Loucy (cell line): ENCODE results near the gene GAPDHS.

ENCODE experiments used
- H2AFZ ChIP-seq: fragments of 200-600 bp; sonication (generic); 2 replicates; pipeline ENCODE4 v1.6.0; 2016; ENCODE audit warnings: antibody characterized with exemption, mild to moderate bottlenecking, low read length, moderate library complexity
- H3F3A ChIP-seq: fragments of 200-600 bp; 2 replicates; pipeline ENCODE4 v1.6.0; 2016; ENCODE audit warnings: antibody characterized with exemption, low read depth, mild to moderate bottlenecking
- H3K27me3 ChIP-seq: fragments of 200-600 bp; sonication (generic); 2 replicates; pipeline ENCODE4 v1.6.1; 2014; ENCODE audit warnings: low read length, mild to moderate bottlenecking; ENCODE audit not compliant: insufficient read depth, poor library complexity, severe bottlenecking
- H3K36me3 ChIP-seq: fragments of 200-600 bp; sonication (generic); 2 replicates; pipeline ENCODE4 v1.6.1; 2016; ENCODE audit warnings: low read length; ENCODE audit not compliant: insufficient read depth
- H3K4me1 ChIP-seq: fragments of 200-600 bp; sonication (generic); 2 replicates; pipeline ENCODE4 v1.5.1; 2014; ENCODE audit warnings: low read length, mild to moderate bottlenecking; ENCODE audit not compliant: insufficient read depth, poor library complexity, severe bottlenecking
- H3K4me2 ChIP-seq: fragments of 200-600 bp; sonication (generic); 2 replicates; pipeline ENCODE4 v1.6.0; 2014; ENCODE audit warnings: antibody characterized with exemption, low read length, low read depth, mild to moderate bottlenecking; ENCODE audit not compliant: poor library complexity, severe bottlenecking
- H3K4me3 ChIP-seq: fragments of 200-600 bp; sonication (generic); 2 replicates; pipeline ENCODE4 v1.5.1; 2014; ENCODE audit warnings: low read length, mild to moderate bottlenecking, mixed read lengths; ENCODE audit not compliant: poor library complexity, severe bottlenecking
- H3K79me2 ChIP-seq: fragments of 200-600 bp; sonication (generic); 2 replicates; pipeline ENCODE4 v1.6.1; 2014; ENCODE audit warnings: low read length; ENCODE audit not compliant: insufficient read depth
- H3K9ac ChIP-seq: fragments of 200-600 bp; sonication (generic); 2 replicates; pipeline ENCODE4 v1.6.0; 2014; ENCODE audit warnings: mild to moderate bottlenecking, low read depth, low read length, moderate library complexity; ENCODE audit not compliant: poor library complexity, severe bottlenecking
- H3K9me2 ChIP-seq: fragments of 200-600 bp; sonication (generic); replicated peaks from 2 replicates; pipeline ENCODE4 v1.6.1; 2016; ENCODE audit warnings: low read depth, low read length, mixed read lengths
- H3K9me3 ChIP-seq: fragments of 200-600 bp; sonication (generic); 2 replicates; pipeline ENCODE4 v1.6.1; 2014; ENCODE audit warnings: mild to moderate bottlenecking, antibody characterized with exemption, low read length, low read depth; ENCODE audit not compliant: insufficient read depth
- H4K20me1 ChIP-seq: fragments of 200-600 bp; sonication (generic); 2 replicates; pipeline ENCODE4 v1.6.0; 2014; ENCODE audit warnings: antibody characterized with exemption, low read length, mild to moderate bottlenecking; ENCODE audit not compliant: insufficient read depth, poor library complexity, severe bottlenecking
- EZH2phosphoT487 ChIP-seq: fragments of 200-600 bp; IDR thresholded peaks from 2 replicates; pipeline ENCODE4 v1.6.1; 2018; ENCODE audit warnings: antibody characterized with exemption, mild to moderate bottlenecking, moderate library complexity, borderline replicate concordance
- TF ChIP-seq, protein P1 (sequence below): fragments of 200-600 bp; sonication (generic); conservative IDR thresholded peaks from 2 replicates; pipeline ENCODE4 v1.5.1; 2014; ENCODE audit warnings: mild to moderate bottlenecking, antibody characterized with exemption, low read length

GAPDHS gene

GRCh38 chr19:35529241-35530218 lies 3.7 kb upstream of the GAPDHS start:
- no peaks in the 10 kb centered on the region for H3K79me2 ChIP-seq
- no peak overlapping the region for H3K4me2 ChIP-seq
- H3K9ac ChIP-seq: no peak overlapping the region
- no peak overlapping the region for H2AFZ ChIP-seq
- H3K4me3 ChIP-seq: no peak overlapping the region
- H3F3A ChIP-seq: no peaks in the 10 kb centered on the region
- H3K36me3 ChIP-seq: no peaks in the 10 kb centered on the region
- TF ChIP-seq EZH2phosphoT487: no peak
- H3K27me3 ChIP-seq: no peaks in the 10 kb centered on the region
- H3K9me3 ChIP-seq: no peaks in the 10 kb centered on the region
- no peaks in the 10 kb centered on the region for H4K20me1 ChIP-seq
- H3K9me2 ChIP-seq: no peaks in the 10 kb centered on the region
- no peaks in the 10 kb centered on the region for H3K4me1 ChIP-seq

GRCh38 chr19:35531291-35531690 lies 2.0 kb upstream of the GAPDHS start:
- H3K4me1 ChIP-seq: no peaks in the 10 kb centered on the region
- no peak overlapping the region for H2AFZ ChIP-seq
- TF ChIP-seq, protein P1, sequence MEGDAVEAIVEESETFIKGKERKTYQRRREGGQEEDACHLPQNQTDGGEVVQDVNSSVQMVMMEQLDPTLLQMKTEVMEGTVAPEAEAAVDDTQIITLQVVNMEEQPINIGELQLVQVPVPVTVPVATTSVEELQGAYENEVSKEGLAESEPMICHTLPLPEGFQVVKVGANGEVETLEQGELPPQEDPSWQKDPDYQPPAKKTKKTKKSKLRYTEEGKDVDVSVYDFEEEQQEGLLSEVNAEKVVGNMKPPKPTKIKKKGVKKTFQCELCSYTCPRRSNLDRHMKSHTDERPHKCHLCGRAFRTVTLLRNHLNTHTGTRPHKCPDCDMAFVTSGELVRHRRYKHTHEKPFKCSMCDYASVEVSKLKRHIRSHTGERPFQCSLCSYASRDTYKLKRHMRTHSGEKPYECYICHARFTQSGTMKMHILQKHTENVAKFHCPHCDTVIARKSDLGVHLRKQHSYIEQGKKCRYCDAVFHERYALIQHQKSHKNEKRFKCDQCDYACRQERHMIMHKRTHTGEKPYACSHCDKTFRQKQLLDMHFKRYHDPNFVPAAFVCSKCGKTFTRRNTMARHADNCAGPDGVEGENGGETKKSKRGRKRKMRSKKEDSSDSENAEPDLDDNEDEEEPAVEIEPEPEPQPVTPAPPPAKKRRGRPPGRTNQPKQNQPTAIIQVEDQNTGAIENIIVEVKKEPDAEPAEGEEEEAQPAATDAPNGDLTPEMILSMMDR: no peak
- TF ChIP-seq EZH2phosphoT487: no peak
- H3K79me2 ChIP-seq: no peaks in the 10 kb centered on the region
- H3K27me3 ChIP-seq: no peaks in the 10 kb centered on the region
- no peak overlapping the region for H3K4me2 ChIP-seq
- H3F3A ChIP-seq: no peaks in the 10 kb centered on the region
- no peaks in the 10 kb centered on the region for H3K9me3 ChIP-seq
- H3K9me2 ChIP-seq: no peaks in the 10 kb centered on the region
- H4K20me1 ChIP-seq: no peaks in the 10 kb centered on the region
- H3K36me3 ChIP-seq: no peaks in the 10 kb centered on the region
- no peak overlapping the region for H3K4me3 ChIP-seq
- H3K9ac ChIP-seq: no peak overlapping the region

- TF ChIP-seq, protein P1: no peak
- TF ChIP-seq EZH2phosphoT487: no peak
- Histone ChIP-seq H3K4me3 (no peak overlapping the region), H3K27me3 (no peaks in the 10 kb centered on the region), H3K4me2 (no peak overlapping the region), H3K9me2 (no peaks in the 10 kb centered on the region), H3K79me2 (no peaks in the 10 kb centered on the region), H3K9me3 (no peaks in the 10 kb centered on the region), H3F3A (no peaks in the 10 kb centered on the region), H3K4me1 (peaks cover 6% of the 10 kb centered on the region), H3K9ac (no peak overlapping the region), H3K36me3 (no peaks in the 10 kb centered on the region), H4K20me1 (no peaks in the 10 kb centered on the region), H2AFZ (no peak overlapping the region)
Measured at GRCh38 chr19:35533822-35534392, 651 bp downstream of the GAPDHS start.
